ENCODE measurements around the gene PLCD1.
A peak's percentile ranks its signal among the peaks of the same experiment; 100 is the strongest.

The PLCD1 gene

DNA sequence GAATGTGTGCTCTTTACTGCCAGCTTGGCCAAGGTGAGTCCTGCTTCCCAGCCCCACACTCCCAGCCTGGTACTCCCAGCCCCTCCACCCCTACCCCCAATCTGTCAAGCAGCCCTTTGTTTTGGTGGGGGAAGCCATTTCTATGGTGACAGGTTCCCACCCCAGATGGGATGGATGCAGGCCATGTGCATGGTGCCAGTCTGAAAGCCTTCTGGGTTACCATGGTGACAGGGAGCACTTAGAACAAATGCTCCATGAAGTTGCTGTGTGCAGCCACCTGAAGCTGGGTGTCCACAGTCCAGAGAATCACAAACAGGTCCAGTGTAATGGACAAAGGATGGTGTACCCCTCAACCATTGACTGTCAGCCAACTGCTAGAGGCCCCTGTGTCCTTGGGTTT, 58.0 kb downstream of the PLCD1 start:
- H4K20me1 ChIP-seq, result no peaks in the 10 kb centered on the region

DNA sequence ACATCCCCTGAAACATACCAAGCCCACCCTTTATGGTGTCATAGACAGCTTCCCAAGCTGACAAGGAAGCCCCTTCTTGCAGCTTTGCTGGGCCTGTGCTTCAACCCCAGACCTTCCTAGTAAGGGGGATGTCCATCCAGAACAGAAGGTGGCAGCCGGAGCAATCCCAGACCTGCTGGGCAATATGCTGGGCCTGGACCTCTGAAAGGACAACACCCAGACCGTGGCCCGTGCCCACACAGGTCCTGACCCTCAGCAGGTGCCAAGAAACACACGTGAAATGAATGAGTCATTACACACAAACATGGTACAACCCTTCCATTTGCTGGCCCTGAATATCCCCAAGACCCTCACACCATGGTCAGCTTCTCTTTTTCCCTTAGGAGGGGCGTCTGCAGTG, 58.6 kb downstream of the PLCD1 start:
- peaks cover 9 to 24% (median 17%) of the 10 kb centered on the region in 10 experiments; a peak in 17 of 20 replicates for H3K4me1 ChIP-seq
- no peaks in the 10 kb centered on the region for H3K27me3 ChIP-seq
- no peak overlapping the region for H3K9ac ChIP-seq
- H3K4me3 ChIP-seq, result no peak overlapping the region
- no peaks in the 10 kb centered on the region for H3K9me3 ChIP-seq (replicated peaks in 1 of 11)
- no peak overlapping the region; a peak in 1 of 22 replicates for H3K4me2 ChIP-seq
- H4K20me1 ChIP-seq, result no peaks in the 10 kb centered on the region
- H3K36me3 ChIP-seq, result peaks cover 0 to 4% (median 2%) of the 10 kb centered on the region in 11 experiments; a peak in 7 of 22 replicates
- H3K27ac ChIP-seq, result no peak overlapping the region
- no peak for TF ChIP-seq Cebpa-rat (IDR thresholded peaks at IDR 0.05)

More for the DNA sequence above, 58.0 kb downstream of the PLCD1 start:
- peaks cover 0 to 10% (median 8%) of the 10 kb centered on the region in 11 experiments; a peak in 11 of 22 replicates for H3K36me3 ChIP-seq
- H3K4me2 ChIP-seq, result no peak overlapping the region
- H3K4me1 ChIP-seq, result peaks cover 9 to 24% (median 17%) of the 10 kb centered on the region in 10 experiments; a peak in 17 of 20 replicates
- H3K9ac ChIP-seq, result no peak overlapping the region
- H3K4me3 ChIP-seq, result no peak overlapping the region
- H3K27me3 ChIP-seq, result no peaks in the 10 kb centered on the region
- no peaks in the 10 kb centered on the region for H3K9me3 ChIP-seq (replicated peaks in 1 of 11)
- TF ChIP-seq Cebpa-rat (IDR thresholded peaks at IDR 0.05), result no peak
- H3K27ac ChIP-seq, result no peak overlapping the region

DNA sequence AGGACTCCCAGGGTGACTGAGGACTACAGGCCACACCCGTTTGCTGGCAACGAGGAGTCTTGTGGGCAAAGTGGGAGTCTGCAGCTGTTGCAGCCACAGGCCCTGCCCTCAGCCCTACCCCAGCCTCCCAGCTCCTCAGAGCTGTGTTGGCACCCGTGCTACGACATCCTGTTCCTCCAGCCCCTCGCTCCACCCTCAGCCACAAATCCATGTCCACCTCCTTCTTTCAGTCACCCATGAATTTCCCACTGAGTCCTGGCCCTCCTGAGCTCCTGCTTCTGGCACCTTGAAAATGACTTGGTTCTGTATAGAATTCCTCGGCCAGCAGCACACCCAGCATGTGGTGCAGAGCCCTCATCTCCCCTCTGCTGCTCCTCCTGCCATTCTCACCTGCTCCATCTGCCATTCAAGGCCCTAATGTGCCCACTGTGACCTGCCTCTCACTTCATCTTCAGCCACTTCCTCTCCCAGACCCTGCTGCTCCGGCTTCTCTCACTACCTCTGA, 59.8 kb downstream of the PLCD1 start:
- TF ChIP-seq Cebpa-rat (IDR thresholded peaks at IDR 0.05), result no peak
- no peaks in the 10 kb centered on the region for H3K9me3 ChIP-seq (replicated peaks in 1 of 11)
- no peak overlapping the region for H3K4me3 ChIP-seq
- H3K9ac ChIP-seq, result 0 out of 22 replicates have a peak overlapping the region, but pooled peaks of 1 of the 11 experiments have one; percentile 6
- no peak overlapping the region for H3K27ac ChIP-seq
- H3K27me3 ChIP-seq, result no peaks in the 10 kb centered on the region
- peak overlapping the region in 10 of 11 experiments; percentile 8 to 58 (median 26); a peak in 13 of 22 replicates for H3K4me2 ChIP-seq
- peaks cover 9 to 19% (median 14%) of the 10 kb centered on the region in 10 experiments; a peak in 17 of 20 replicates for H3K4me1 ChIP-seq
- no peaks in the 10 kb centered on the region for H4K20me1 ChIP-seq
- H3K36me3 ChIP-seq, result no peaks in the 10 kb centered on the region

DNA sequence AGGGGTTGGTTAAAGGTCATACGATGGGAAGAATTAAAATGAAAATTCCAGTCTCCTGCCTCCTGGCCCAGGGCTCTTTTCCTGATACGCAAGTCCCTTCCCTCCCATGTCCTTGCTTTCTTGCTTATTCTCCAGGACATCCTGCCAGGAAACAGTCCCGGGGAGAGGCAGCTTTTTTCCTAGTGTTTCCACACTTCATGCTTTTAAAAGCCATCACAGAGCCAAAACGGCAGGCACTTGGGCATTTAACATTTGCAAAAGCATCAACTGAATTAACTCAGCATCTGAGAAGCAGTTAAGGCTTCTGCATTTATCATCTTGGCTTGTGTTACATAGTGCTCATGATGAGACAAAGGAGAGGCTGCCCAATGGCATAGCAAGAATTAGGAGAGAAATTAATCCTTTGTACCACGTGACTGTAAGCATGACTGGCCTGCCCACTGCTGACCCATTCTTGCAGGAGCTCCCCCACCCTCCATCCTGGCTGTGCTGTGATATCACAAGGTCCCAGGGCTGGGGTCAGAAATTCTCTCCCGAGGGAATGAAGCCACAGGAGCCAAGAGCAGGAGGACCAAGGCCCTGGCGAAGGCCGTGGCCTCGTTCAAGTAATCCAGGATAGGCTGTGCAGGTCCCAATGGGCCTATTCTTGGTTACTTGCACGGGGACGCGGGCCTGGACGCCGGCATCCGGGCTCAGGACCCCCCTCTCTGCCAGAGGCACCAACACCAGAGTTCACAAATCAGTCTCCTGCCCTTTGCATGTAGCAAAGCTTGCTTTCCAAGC, 60.4 kb downstream of the PLCD1 start:
- Histone ChIP-seq H4K20me1 (no peaks in the 10 kb centered on the region), H3K27ac (no peak overlapping the region), H3K9ac (no peak overlapping the region), H3K36me3 (no peaks in the 10 kb centered on the region), H3K4me1 (peaks cover 9 to 19% (median 14%) of the 10 kb centered on the region in 10 experiments; a peak in 17 of 20 replicates), H3K4me2 (peak overlapping the region in 10 of 11 experiments; percentile 8 to 58 (median 26); a peak in 13 of 22 replicates), H3K27me3 (no peaks in the 10 kb centered on the region), H3K9me3 (replicated peaks in 1 of 11) (no peaks in the 10 kb centered on the region), H3K4me3 (no peak overlapping the region)
- TF ChIP-seq Cebpa-rat (IDR thresholded peaks at IDR 0.05), result no peak

DNA sequence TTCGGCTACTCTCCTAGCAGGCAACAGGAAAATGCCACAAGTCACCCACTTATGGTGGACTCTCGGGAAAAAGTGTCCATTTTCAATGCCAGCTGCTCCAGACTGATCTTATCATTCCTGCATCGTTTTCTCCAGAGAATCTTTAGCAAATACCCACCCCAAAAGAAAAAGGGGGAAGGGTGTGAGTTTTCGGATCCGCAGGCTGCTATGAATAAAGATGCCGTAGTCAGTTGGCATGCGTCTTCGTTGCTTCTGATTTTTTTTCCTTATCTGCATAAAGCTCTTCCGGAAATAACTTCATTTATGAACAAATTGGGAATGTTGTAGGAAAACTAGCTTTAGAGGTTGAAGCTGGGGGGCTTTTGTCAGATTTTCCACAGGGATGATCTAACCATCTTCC, 61.2 kb downstream of the PLCD1 start:
- no peak overlapping the region for H3K27ac ChIP-seq
- H3K4me1 ChIP-seq, result peaks cover 9 to 19% (median 14%) of the 10 kb centered on the region in 10 experiments; a peak in 17 of 20 replicates
- no peaks in the 10 kb centered on the region for H3K36me3 ChIP-seq
- no peak overlapping the region for H3K9ac ChIP-seq
- no peaks in the 10 kb centered on the region for H4K20me1 ChIP-seq
- H3K4me3 ChIP-seq, result no peak overlapping the region
- no peak overlapping the region for H3K4me2 ChIP-seq
- no peak for TF ChIP-seq Cebpa-rat (IDR thresholded peaks at IDR 0.05)
- H3K9me3 ChIP-seq (replicated peaks in 1 of 11), result no peaks in the 10 kb centered on the region
- H3K27me3 ChIP-seq, result no peaks in the 10 kb centered on the region

DNA sequence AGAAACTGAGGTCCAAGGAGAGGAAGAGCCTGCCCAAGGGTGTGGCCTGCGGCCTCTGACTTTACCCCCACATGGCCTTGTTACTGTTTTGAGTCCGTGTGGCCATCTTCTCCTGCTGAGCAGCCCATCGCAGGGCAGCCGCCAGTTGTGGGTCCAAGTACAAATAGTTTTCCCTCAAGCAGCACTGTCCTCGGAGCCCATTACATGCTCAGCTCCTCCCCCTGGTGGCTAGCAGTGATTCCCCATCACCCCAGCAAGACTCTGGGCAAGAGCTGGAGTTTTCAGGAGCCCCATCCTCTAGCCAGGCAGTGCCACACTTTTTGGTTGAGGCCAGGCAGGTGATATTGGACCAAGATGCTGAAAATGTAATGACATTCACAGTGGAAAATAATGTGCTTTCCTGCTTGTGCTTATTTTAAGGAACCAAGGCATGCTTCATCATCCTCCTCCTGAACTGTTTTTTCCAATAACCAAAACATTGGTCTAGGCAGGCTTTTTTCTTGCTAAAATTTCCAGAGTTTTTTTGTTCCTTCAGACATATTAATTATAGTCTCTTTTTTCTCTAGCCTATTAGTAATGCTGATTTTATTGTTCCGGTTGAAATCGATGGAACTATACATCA, 62.1 kb downstream of the PLCD1 start:
- Histone ChIP-seq H3K4me3 (no peak overlapping the region), H3K9me3 (replicated peaks in 1 of 11) (no peaks in the 10 kb centered on the region), H3K4me2 (no peak overlapping the region), H3K27me3 (no peaks in the 10 kb centered on the region), H3K9ac (no peak overlapping the region), H4K20me1 (no peaks in the 10 kb centered on the region), H3K27ac (no peak overlapping the region), H3K4me1 (peaks cover 9 to 19% (median 14%) of the 10 kb centered on the region in 10 experiments; a peak in 17 of 20 replicates), H3K36me3 (no peaks in the 10 kb centered on the region)
- TF ChIP-seq Cebpa-rat (IDR thresholded peaks at IDR 0.05), result no peak

DNA sequence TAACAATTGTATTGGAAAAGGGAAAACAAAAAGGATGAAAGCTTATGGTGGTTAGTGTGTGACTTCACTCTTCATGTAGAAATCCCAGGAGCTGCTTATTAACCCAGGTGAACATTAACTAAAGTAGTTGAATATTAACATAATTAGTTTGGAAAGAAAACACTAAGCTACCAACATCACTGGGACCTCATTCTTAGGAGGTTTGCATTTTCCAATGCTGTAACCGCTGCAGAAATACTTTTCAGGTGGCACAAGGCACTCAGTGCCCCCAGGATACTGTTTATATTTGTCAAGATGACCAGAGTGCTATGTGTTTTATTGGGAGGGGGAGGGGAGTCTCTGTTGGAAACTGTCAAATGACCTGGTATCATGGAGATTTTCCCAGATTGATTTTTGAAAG, 64.7 kb downstream of the PLCD1 start:
- Histone ChIP-seq H3K4me1 (peaks cover 7 to 13% (median 8%) of the 10 kb centered on the region in 10 experiments; a peak in 17 of 20 replicates), H3K4me3 (no peak overlapping the region), H3K4me2 (no peak overlapping the region), H3K36me3 (no peaks in the 10 kb centered on the region), H3K9me3 (replicated peaks in 1 of 11) (no peaks in the 10 kb centered on the region), H3K27ac (no peak overlapping the region), H3K27me3 (no peaks in the 10 kb centered on the region), H4K20me1 (no peaks in the 10 kb centered on the region), H3K9ac (no peak overlapping the region)
- no peak for TF ChIP-seq Cebpa-rat (IDR thresholded peaks at IDR 0.05)

DNA sequence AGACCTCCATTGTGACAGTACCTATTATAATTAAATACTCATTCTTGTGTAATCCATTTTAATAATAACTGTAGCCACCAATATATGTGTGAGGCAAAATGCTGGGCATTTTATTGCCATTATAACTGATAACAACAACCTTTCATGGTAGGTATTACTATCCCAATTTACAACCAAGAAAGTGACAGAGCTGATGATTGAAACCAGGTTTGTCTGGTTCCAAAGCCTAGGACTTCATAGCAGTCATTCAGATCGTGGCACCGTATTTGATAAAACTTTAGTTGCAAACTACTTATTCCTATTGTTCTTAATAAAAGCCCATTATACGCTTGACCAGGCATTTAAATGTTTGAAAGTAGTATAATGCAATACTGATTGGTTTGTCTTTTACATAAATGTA, 65.3 kb downstream of the PLCD1 start:
- no peak for TF ChIP-seq Cebpa-rat (IDR thresholded peaks at IDR 0.05)
- Histone ChIP-seq H3K4me1 (peaks cover under 1 to 7% (median 3%) of the 10 kb centered on the region in 10 experiments; a peak in 17 of 20 replicates), H3K36me3 (no peaks in the 10 kb centered on the region), H3K4me2 (no peak overlapping the region), H4K20me1 (no peaks in the 10 kb centered on the region), H3K4me3 (no peak overlapping the region), H3K9me3 (replicated peaks in 1 of 11) (no peaks in the 10 kb centered on the region), H3K27me3 (no peaks in the 10 kb centered on the region), H3K27ac (no peak overlapping the region), H3K9ac (no peak overlapping the region)

DNA sequence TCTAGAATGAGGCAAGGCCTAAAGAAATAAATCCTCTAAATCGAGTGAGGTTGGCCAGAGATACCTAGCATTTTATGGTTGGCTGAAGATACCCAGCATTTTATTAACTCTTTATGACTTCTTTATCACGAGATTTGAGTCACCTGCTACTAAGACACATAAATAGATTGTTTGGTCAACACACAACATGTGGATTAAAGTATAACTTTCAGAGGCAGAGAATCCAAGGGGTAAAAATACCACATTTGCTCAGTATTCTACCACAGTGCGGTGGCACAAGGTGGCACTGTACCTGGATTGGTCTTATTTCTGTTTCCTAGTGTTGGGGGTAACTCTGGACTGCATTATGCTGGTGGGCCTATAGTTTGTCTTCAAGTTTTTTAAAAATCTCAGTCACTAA, 65.8 kb downstream of the PLCD1 start:
- H3K4me2 ChIP-seq, result no peak overlapping the region
- no peaks in the 10 kb centered on the region for H3K36me3 ChIP-seq
- H3K27ac ChIP-seq, result no peak overlapping the region
- no peaks in the 10 kb centered on the region for H3K27me3 ChIP-seq
- H3K9ac ChIP-seq, result no peak overlapping the region
- no peak for TF ChIP-seq Cebpa-rat (IDR thresholded peaks at IDR 0.05)
- H3K4me3 ChIP-seq, result no peak overlapping the region
- peaks cover 0 to 2% (median 0%) of the 10 kb centered on the region in 10 experiments; a peak in 1 of 20 replicates for H3K4me1 ChIP-seq
- no peaks in the 10 kb centered on the region for H4K20me1 ChIP-seq
- H3K9me3 ChIP-seq (replicated peaks in 1 of 11), result no peaks in the 10 kb centered on the region
